Measurements from ENCODE around the gene RASA3.

- TF ChIP-seq CTCF (IDR thresholded peaks at IDR 0.05; ENCODE audit: low read depth, low read length) (no peak), EZH2phosphoT487 (IDR thresholded peaks at IDR 0.05; ENCODE audit: low read depth) (no peak)
Measured at GRCh38 chr13:114123876-114124275, 8.5 kb downstream of the RASA3 start.

Measured in OCI-LY3 (cell line).